ENCODE results near the gene OASL. TPM values are rescaled to one million over a fixed set of nuclear protein-coding genes. Genes with fewer than 3 reads are reported as not detected.
"Not testable (repeated sequence)": the region's sequence is repeated elsewhere in the genome, so short reads cannot be mapped to it uniquely, and the experiment has no call there.

The OASL gene
- total RNA-seq, 1 experiment from 2014 or later, result 0.47 TPM

- Mint-ChIP-seq H3K27ac (ENCODE audit: low read depth, unreplicated experiment) (no peak overlapping the region), H3K27me3 (ENCODE audit: insufficient read depth, unreplicated experiment) (no peaks in the 10 kb centered on the region), H3K4me1 (ENCODE audit: insufficient read depth, unreplicated experiment) (no peaks in the 10 kb centered on the region), H3K36me3 (ENCODE audit: insufficient read depth, unreplicated experiment) (no peaks in the 10 kb centered on the region), H3K9me3 (ENCODE audit: unreplicated experiment) (no peaks in the 10 kb centered on the region), H3K4me3 (ENCODE audit: unreplicated experiment) (no peak overlapping the region)
- BruUV-seq (replicated peaks), result no TSS peak
- TF ChIP-seq CTCF (IDR thresholded peaks at IDR 0.05; ENCODE audit: unreplicated experiment), result no peak
- intact Hi-C loops (cut with micrococcal nuclease), result no loop called here
- ChIA-PET POLR2A (no interaction called here), CTCF (no interaction called here)
- no peak for DNase-seq (ENCODE audit: unreplicated experiment)
These were observed 41.9 kb upstream of the OASL start for GRCh38 chr12:121080909-121081308.

GRCh38 chr12:121079736-121080272 lies 40.8 kb upstream of the OASL start:
- Mint-ChIP-seq H3K9me3 (ENCODE audit: unreplicated experiment) (no peaks in the 10 kb centered on the region), H3K27ac (ENCODE audit: low read depth, unreplicated experiment) (no peak overlapping the region), H3K4me3 (ENCODE audit: unreplicated experiment) (no peak overlapping the region), H3K27me3 (ENCODE audit: insufficient read depth, unreplicated experiment) (no peaks in the 10 kb centered on the region), H3K4me1 (ENCODE audit: insufficient read depth, unreplicated experiment) (no peaks in the 10 kb centered on the region), H3K36me3 (ENCODE audit: insufficient read depth, unreplicated experiment) (no peaks in the 10 kb centered on the region)
- no peak for DNase-seq (ENCODE audit: unreplicated experiment)
- ChIA-PET CTCF (interaction anchor here (0.6 kb wide), 1 partner anchor 30 kb away, joined by 3 read pairs; no protein-coding TSS in a partner anchor), POLR2A (no interaction called here)
- intact Hi-C loops (cut with micrococcal nuclease), result no loop called here
- BruUV-seq (replicated peaks), result no TSS peak
- TF ChIP-seq CTCF (IDR thresholded peaks at IDR 0.05; ENCODE audit: unreplicated experiment), result no peak

- intact Hi-C loops (cut with micrococcal nuclease); H3K4me3 Mint-ChIP-seq (ENCODE audit: unreplicated experiment); H3K4me1 Mint-ChIP-seq (ENCODE audit: insufficient read depth, unreplicated experiment); H3K27ac Mint-ChIP-seq (ENCODE audit: low read depth, unreplicated experiment); BruUV-seq (replicated peaks); H3K36me3 Mint-ChIP-seq (ENCODE audit: insufficient read depth, unreplicated experiment); DNase-seq (ENCODE audit: unreplicated experiment); POLR2A ChIA-PET: not testable (repeated sequence)
- Mint-ChIP-seq H3K27me3 (ENCODE audit: insufficient read depth, unreplicated experiment) (peaks cover 11% of the 10 kb centered on the region), H3K9me3 (ENCODE audit: unreplicated experiment) (peaks cover 15% of the 10 kb centered on the region)
- CTCF ChIA-PET, result interaction anchor here (0.7 kb wide), 2 partner anchors 18 to 55 kb away, joined by 3 read pairs; partner anchors contain the start of gene P2RX7
These were observed 38.4 kb upstream of the OASL start for GRCh38 chr12:121077440-121077839.

GRCh38 chr12:121075911-121076310 lies 36.9 kb upstream of the OASL start:
- BruUV-seq (replicated peaks); H3K4me1 Mint-ChIP-seq (ENCODE audit: insufficient read depth, unreplicated experiment); POLR2A ChIA-PET; H3K4me3 Mint-ChIP-seq (ENCODE audit: unreplicated experiment); CTCF ChIA-PET; H3K36me3 Mint-ChIP-seq (ENCODE audit: insufficient read depth, unreplicated experiment); DNase-seq (ENCODE audit: unreplicated experiment); intact Hi-C loops (cut with micrococcal nuclease); H3K27ac Mint-ChIP-seq (ENCODE audit: low read depth, unreplicated experiment): not testable (repeated sequence)
- H3K9me3 Mint-ChIP-seq (ENCODE audit: unreplicated experiment), result peaks cover 15% of the 10 kb centered on the region
- H3K27me3 Mint-ChIP-seq (ENCODE audit: insufficient read depth, unreplicated experiment), result peaks cover 11% of the 10 kb centered on the region

GRCh38 chr12:121072147-121072546 lies 33.1 kb upstream of the OASL start:
- peaks cover 15% of the 10 kb centered on the region for H3K9me3 Mint-ChIP-seq (ENCODE audit: unreplicated experiment)

More at GRCh38 chr12:121072147-121072546, 33.1 kb upstream of the OASL start:
- H3K27me3 Mint-ChIP-seq (ENCODE audit: insufficient read depth, unreplicated experiment), result peaks cover 11% of the 10 kb centered on the region
- H3K36me3 Mint-ChIP-seq (ENCODE audit: insufficient read depth, unreplicated experiment), result no peaks in the 10 kb centered on the region
- H3K4me1 Mint-ChIP-seq (ENCODE audit: insufficient read depth, unreplicated experiment), result no peaks in the 10 kb centered on the region
- no peak for TF ChIP-seq CTCF (IDR thresholded peaks at IDR 0.05; ENCODE audit: unreplicated experiment)
- H3K4me3 Mint-ChIP-seq (ENCODE audit: unreplicated experiment), result no peak overlapping the region
- DNase-seq (ENCODE audit: unreplicated experiment), result no peak
- CTCF ChIA-PET, result interaction anchor here (0.6 to 0.8 kb wide), 3 partner anchors 100 to 302 kb away, joined by 3 to 8 read pairs (median 4); no protein-coding TSS in a partner anchor
- POLR2A ChIA-PET, result no interaction called here
- H3K27ac Mint-ChIP-seq (ENCODE audit: low read depth, unreplicated experiment), result no peak overlapping the region
- intact Hi-C loops (cut with micrococcal nuclease), result no loop called here
- no TSS peak for BruUV-seq (replicated peaks)
